Neural progenitor cell (in vitro differentiated cells): ENCODE results near the gene GPR42. TPM values are rescaled to one million over a fixed set of nuclear protein-coding genes. Genes with fewer than 3 reads are reported as not detected.

Experiments
- DNase-seq: peaks from one replicate; pipeline ENCODE4 v3.0.0-alpha.2; 2016; ENCODE audit warnings: low spot score
- H2AFZ ChIP-seq: fragments of 200-600 bp; sonication (generic); replicated peaks from 2 replicates; pipeline ENCODE4 v1.6.1; 2016; ENCODE audit warnings: antibody characterized with exemption
- H3F3A ChIP-seq: fragments of 200-600 bp; sonication (generic); 2 replicates; pipeline ENCODE4 v1.6.1; 2016; ENCODE audit warnings: antibody characterized with exemption, low read depth
- H3K27ac ChIP-seq: fragments of 200-600 bp; sonication (generic); 2 replicates; pipeline ENCODE4 v1.5.1; 2016; ENCODE audit warnings: mild to moderate bottlenecking
- H3K27me3 ChIP-seq: fragments of 200-600 bp; sonication (generic); 2 replicates; pipeline ENCODE4 v1.6.1; 2016; ENCODE audit warnings: mild to moderate bottlenecking, moderate library complexity
- H3K36me3 ChIP-seq: fragments of 200-600 bp; sonication (generic); 2 replicates; pipeline ENCODE4 v1.5.1; 2016
- H3K4me1 ChIP-seq: fragments of 200-600 bp; sonication (generic); 2 replicates; pipeline ENCODE4 v1.6.1; 2016; ENCODE audit warnings: mixed run types
- H3K4me2 ChIP-seq: fragments of 200-600 bp; sonication (generic); 2 replicates; pipeline ENCODE4 v1.6.1; 2016
- H3K4me3 ChIP-seq: fragments of 200-600 bp; sonication (generic); 2 replicates; pipeline ENCODE4 v1.5.1; 2016
- H3K79me2 ChIP-seq: fragments of 200-600 bp; sonication (generic); 2 replicates; pipeline ENCODE4 v1.6.1; 2016; ENCODE audit warnings: low read depth
- H3K9ac ChIP-seq: fragments of 200-600 bp; sonication (generic); 2 replicates; pipeline ENCODE4 v1.6.1; 2016
- H3K9me3 ChIP-seq: fragments of 200-600 bp; sonication (generic); 2 replicates; pipeline ENCODE4 v1.5.1; 2016; ENCODE audit warnings: low read depth
- H4K20me1 ChIP-seq: fragments of 200-600 bp; sonication (generic); 2 replicates; pipeline ENCODE4 v1.6.1; 2016; ENCODE audit warnings: low read depth
- H3K27ac Mint-ChIP-seq: 3 replicates; pipeline ENCODE4 v1.8.0; 2021; ENCODE audit warnings: mixed read lengths
- H3K27me3 Mint-ChIP-seq: 2 replicates; pipeline ENCODE4 v1.8.0; 2022; ENCODE audit warnings: low read depth, mild to moderate bottlenecking, inconsistent platforms, moderate library complexity, mixed read lengths; ENCODE audit not compliant: insufficient read depth
- H3K36me3 Mint-ChIP-seq: 3 replicates; pipeline ENCODE4 v1.8.0; 2021; ENCODE audit warnings: mixed read lengths
- H3K4me1 Mint-ChIP-seq: 3 replicates; pipeline ENCODE4 v1.8.0; 2021; ENCODE audit warnings: mixed read lengths
- H3K4me3 Mint-ChIP-seq: 3 replicates; pipeline ENCODE4 v1.8.0; 2021; ENCODE audit warnings: mild to moderate bottlenecking, moderate library complexity, mixed read lengths
- H3K9me3 Mint-ChIP-seq: 3 replicates; pipeline ENCODE4 v1.8.0; 2020; ENCODE audit warnings: mixed read lengths
- CTCF ChIP-seq: fragments of 200-600 bp; sonication (generic); IDR thresholded peaks from 2 replicates; pipeline ENCODE4 v1.5.1; 2017; ENCODE audit warnings: antibody characterized with exemption, mild to moderate bottlenecking
- EZH2 ChIP-seq: fragments of 200-600 bp; sonication (generic); IDR thresholded peaks from 2 replicates; pipeline ENCODE4 v1.6.1; 2017; ENCODE audit warnings: antibody characterized with exemption, mild to moderate bottlenecking, moderate library complexity
- EZH2phosphoT487 ChIP-seq: fragments of 200-600 bp; sonication (generic); IDR thresholded peaks from 2 replicates; pipeline ENCODE4 v1.6.1; 2017; ENCODE audit warnings: antibody characterized with exemption
- total RNA-seq: library from RNA; depleted of rRNA; stranded (reverse); fragments of >200 nt; gene quantifications from 2 replicates; pipeline ENCODE4 v1.2.3, GENCODE V29; 2015; ENCODE audit warnings: low replicate concordance

GPR42 gene
- total RNA-seq, 1 donor from 2014 or later = not detected

GRCh38 chr19:35417713-35418534, 47.1 kb downstream of the GPR42 start:
- Mint-ChIP-seq H3K27ac (no peak overlapping the region), H3K36me3 (no peaks in the 10 kb centered on the region), H3K27me3 (peaks cover 7% of the 10 kb centered on the region), H3K9me3 (no peaks in the 10 kb centered on the region), H3K4me1 (no peaks in the 10 kb centered on the region), H3K4me3 (no peak overlapping the region)
- H4K20me1 ChIP-seq = no peaks in the 10 kb centered on the region
- TF ChIP-seq EZH2phosphoT487 (no peak), CTCF (no peak), EZH2 (no peak)
- H3K36me3 ChIP-seq = no peaks in the 10 kb centered on the region
- H2AFZ ChIP-seq = no peak overlapping the region
- H3K4me1 ChIP-seq = no peaks in the 10 kb centered on the region
- H3K79me2 ChIP-seq = no peaks in the 10 kb centered on the region
- no peak for DNase-seq
- H3K4me3 ChIP-seq = no peak overlapping the region
- H3K27me3 ChIP-seq = peaks cover 12% of the 10 kb centered on the region
- H3F3A ChIP-seq = no peaks in the 10 kb centered on the region
- H3K27ac ChIP-seq = no peak overlapping the region
- no peak overlapping the region for H3K9ac ChIP-seq
- H3K9me3 ChIP-seq = no peaks in the 10 kb centered on the region
- H3K4me2 ChIP-seq = no peak overlapping the region

GRCh38 chr19:35419046-35419445, 48.2 kb downstream of the GPR42 start:
- Mint-ChIP-seq H3K9me3 (no peaks in the 10 kb centered on the region), H3K4me1 (no peaks in the 10 kb centered on the region), H3K36me3 (no peaks in the 10 kb centered on the region), H3K27me3 (peaks cover 9% of the 10 kb centered on the region), H3K4me3 (no peak overlapping the region), H3K27ac (no peak overlapping the region)
- Histone ChIP-seq H3K79me2 (no peaks in the 10 kb centered on the region), H4K20me1 (no peaks in the 10 kb centered on the region), H3K4me3 (no peak overlapping the region), H2AFZ (no peak overlapping the region), H3K36me3 (no peaks in the 10 kb centered on the region), H3K9ac (no peak overlapping the region), H3K27ac (no peak overlapping the region), H3K4me1 (no peaks in the 10 kb centered on the region), H3F3A (no peaks in the 10 kb centered on the region), H3K4me2 (no peak overlapping the region), H3K9me3 (no peaks in the 10 kb centered on the region), H3K27me3 (peaks cover 12% of the 10 kb centered on the region)
- TF ChIP-seq CTCF (no peak), EZH2phosphoT487 (no peak)
- DNase-seq = no peak

- no peaks in the 10 kb centered on the region for H3K36me3 Mint-ChIP-seq
- H3K27me3 Mint-ChIP-seq = peaks cover 14% of the 10 kb centered on the region
- no peak overlapping the region for H2AFZ ChIP-seq
- no peaks in the 10 kb centered on the region for H3K4me1 ChIP-seq
- H3K4me3 ChIP-seq = no peak overlapping the region
- no peak overlapping the region for H3K4me3 Mint-ChIP-seq
- no peak overlapping the region for H3K27ac ChIP-seq
- no peak overlapping the region for H3K9ac ChIP-seq
- no peaks in the 10 kb centered on the region for H3K79me2 ChIP-seq
- no peaks in the 10 kb centered on the region for H4K20me1 ChIP-seq
- no peaks in the 10 kb centered on the region for H3K4me1 Mint-ChIP-seq
- no peak for DNase-seq
- H3K36me3 ChIP-seq = no peaks in the 10 kb centered on the region
- no peak overlapping the region for H3K27ac Mint-ChIP-seq
- H3K4me2 ChIP-seq = no peak overlapping the region
- H3F3A ChIP-seq = no peaks in the 10 kb centered on the region
- H3K27me3 ChIP-seq = peaks cover 12% of the 10 kb centered on the region
- no peaks in the 10 kb centered on the region for H3K9me3 Mint-ChIP-seq
- H3K9me3 ChIP-seq = no peaks in the 10 kb centered on the region
- TF ChIP-seq EZH2phosphoT487 (no peak), CTCF (no peak), EZH2 (no peak)
Measured at GRCh38 chr19:35419805-35420204, 48.9 kb downstream of the GPR42 start.
